GM06990 (cell line): ENCODE data around the gene ARHGAP12.

Experiments used
- DNase-seq: peaks from one replicate; pipeline ENCODE4 v3.0.0-alpha.2; 2011; ENCODE audit not compliant: insufficient read length; ENCODE audit errors: extremely low read depth
- H3K27me3 ChIP-seq: replicated peaks from 2 replicates; pipeline ENCODE4 v1.6.0; 2011; ENCODE audit warnings: low read length; ENCODE audit not compliant: control insufficient read depth, insufficient read depth
- H3K36me3 ChIP-seq: 2 replicates; pipeline ENCODE4 v1.5.1; 2011; ENCODE audit warnings: low read length; ENCODE audit not compliant: control insufficient read depth, insufficient read depth
- H3K4me3 ChIP-seq: replicated peaks from 2 replicates; pipeline ENCODE4 v1.5.1; 2011; ENCODE audit warnings: low read depth, mild to moderate bottlenecking, control low read depth, low read length
- TF ChIP-seq, protein P1 (sequence below): IDR thresholded peaks from 2 replicates; pipeline ENCODE4 v1.5.1; 2011; ENCODE audit warnings: low read length, control low read depth, mild to moderate bottlenecking, inconsistent platforms; ENCODE audit not compliant: insufficient read depth, poor library complexity, severe bottlenecking

The ARHGAP12 gene

GRCh38 chr10:31853629-31854028, 75.0 kb downstream of the ARHGAP12 start:
- Histone ChIP-seq H3K4me3 (no peak overlapping the region), H3K27me3 (no peaks in the 10 kb centered on the region), H3K36me3 (no peaks in the 10 kb centered on the region; the same call in 1 of the 2 replicates)
- TF ChIP-seq, protein P1, sequence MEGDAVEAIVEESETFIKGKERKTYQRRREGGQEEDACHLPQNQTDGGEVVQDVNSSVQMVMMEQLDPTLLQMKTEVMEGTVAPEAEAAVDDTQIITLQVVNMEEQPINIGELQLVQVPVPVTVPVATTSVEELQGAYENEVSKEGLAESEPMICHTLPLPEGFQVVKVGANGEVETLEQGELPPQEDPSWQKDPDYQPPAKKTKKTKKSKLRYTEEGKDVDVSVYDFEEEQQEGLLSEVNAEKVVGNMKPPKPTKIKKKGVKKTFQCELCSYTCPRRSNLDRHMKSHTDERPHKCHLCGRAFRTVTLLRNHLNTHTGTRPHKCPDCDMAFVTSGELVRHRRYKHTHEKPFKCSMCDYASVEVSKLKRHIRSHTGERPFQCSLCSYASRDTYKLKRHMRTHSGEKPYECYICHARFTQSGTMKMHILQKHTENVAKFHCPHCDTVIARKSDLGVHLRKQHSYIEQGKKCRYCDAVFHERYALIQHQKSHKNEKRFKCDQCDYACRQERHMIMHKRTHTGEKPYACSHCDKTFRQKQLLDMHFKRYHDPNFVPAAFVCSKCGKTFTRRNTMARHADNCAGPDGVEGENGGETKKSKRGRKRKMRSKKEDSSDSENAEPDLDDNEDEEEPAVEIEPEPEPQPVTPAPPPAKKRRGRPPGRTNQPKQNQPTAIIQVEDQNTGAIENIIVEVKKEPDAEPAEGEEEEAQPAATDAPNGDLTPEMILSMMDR: no peak
- DNase-seq: no peak

DNA sequence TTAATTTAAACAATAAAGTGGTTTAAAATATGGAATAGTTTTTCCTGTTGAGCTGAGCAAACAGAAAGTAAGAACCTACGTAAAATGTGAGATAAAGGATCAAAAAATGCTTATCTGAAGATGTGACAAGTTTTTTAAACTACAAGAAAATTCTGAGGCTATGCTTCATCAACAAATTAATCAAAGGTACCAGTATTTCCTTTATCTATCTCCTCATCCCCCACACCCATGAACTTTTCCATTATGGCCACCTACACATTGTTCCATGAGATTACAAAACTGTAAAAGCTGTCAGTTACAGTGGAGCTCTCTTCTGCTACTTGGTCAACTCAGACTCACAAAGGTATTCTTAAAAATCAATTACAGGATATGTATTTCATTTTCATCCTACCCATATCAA, 77.4 kb downstream of the ARHGAP12 start:
- H3K4me3 ChIP-seq: no peak overlapping the region
- TF ChIP-seq, protein P1: no peak
- no peak for DNase-seq
- H3K36me3 ChIP-seq: no peaks in the 10 kb centered on the region
- no peaks in the 10 kb centered on the region for H3K27me3 ChIP-seq

GRCh38 chr10:31847515-31847914, 81.1 kb downstream of the ARHGAP12 start:
- H3K36me3 ChIP-seq: no peaks in the 10 kb centered on the region
- TF ChIP-seq, protein P1: no peak
- DNase-seq: no peak
- H3K4me3 ChIP-seq: no peak overlapping the region
- no peaks in the 10 kb centered on the region for H3K27me3 ChIP-seq

DNA sequence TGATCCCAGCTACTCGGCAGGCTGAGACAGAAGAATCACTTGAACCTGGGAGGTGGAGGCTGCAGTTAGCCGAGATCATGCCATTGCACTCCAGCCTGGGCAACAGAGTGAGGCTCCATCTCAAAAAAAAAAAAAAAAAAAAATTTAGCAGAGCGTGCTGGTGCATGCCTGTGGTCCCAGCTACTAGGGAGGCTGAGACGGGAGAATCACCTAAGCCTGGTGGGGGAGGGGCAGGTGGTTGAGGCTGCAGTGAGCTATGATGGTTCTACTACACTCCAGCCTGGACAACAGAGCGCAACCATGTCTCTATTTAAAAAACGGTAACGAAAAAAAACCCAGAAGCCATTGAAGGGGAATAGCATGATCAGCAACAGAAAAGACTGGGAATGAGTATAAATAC, 89.9 kb downstream of the ARHGAP12 start:
- DNase-seq: no peak
- Histone ChIP-seq H3K27me3 (no peaks in the 10 kb centered on the region), H3K4me3 (no peak overlapping the region), H3K36me3 (no peaks in the 10 kb centered on the region)
- TF ChIP-seq, protein P1: no peak

- DNase-seq: no peak
- Histone ChIP-seq H3K27me3 (no peaks in the 10 kb centered on the region), H3K4me3 (no peak overlapping the region), H3K36me3 (no peaks in the 10 kb centered on the region)
- TF ChIP-seq, protein P1: no peak
Observed at GRCh38 chr10:31838065-31838464, 90.6 kb downstream of the ARHGAP12 start.
